Loucy (cell line): ENCODE results near the gene GPR78.

Experiments used
- H2AFZ ChIP-seq: fragments of 200-600 bp; sonication (generic); 2 replicates; pipeline ENCODE4 v1.6.0; 2016; ENCODE audit warnings: antibody characterized with exemption, mild to moderate bottlenecking, low read length, moderate library complexity
- H3F3A ChIP-seq: fragments of 200-600 bp; 2 replicates; pipeline ENCODE4 v1.6.0; 2016; ENCODE audit warnings: antibody characterized with exemption, low read depth, mild to moderate bottlenecking
- H3K27me3 ChIP-seq: fragments of 200-600 bp; sonication (generic); 2 replicates; pipeline ENCODE4 v1.6.1; 2014; ENCODE audit warnings: low read length, mild to moderate bottlenecking; ENCODE audit not compliant: insufficient read depth, poor library complexity, severe bottlenecking
- H3K36me3 ChIP-seq: fragments of 200-600 bp; sonication (generic); 2 replicates; pipeline ENCODE4 v1.6.1; 2016; ENCODE audit warnings: low read length; ENCODE audit not compliant: insufficient read depth
- H3K4me1 ChIP-seq: fragments of 200-600 bp; sonication (generic); 2 replicates; pipeline ENCODE4 v1.5.1; 2014; ENCODE audit warnings: low read length, mild to moderate bottlenecking; ENCODE audit not compliant: insufficient read depth, poor library complexity, severe bottlenecking
- H3K4me2 ChIP-seq: fragments of 200-600 bp; sonication (generic); 2 replicates; pipeline ENCODE4 v1.6.0; 2014; ENCODE audit warnings: antibody characterized with exemption, low read length, low read depth, mild to moderate bottlenecking; ENCODE audit not compliant: poor library complexity, severe bottlenecking
- H3K4me3 ChIP-seq: fragments of 200-600 bp; sonication (generic); 2 replicates; pipeline ENCODE4 v1.5.1; 2014; ENCODE audit warnings: low read length, mild to moderate bottlenecking, mixed read lengths; ENCODE audit not compliant: poor library complexity, severe bottlenecking
- H3K79me2 ChIP-seq: fragments of 200-600 bp; sonication (generic); 2 replicates; pipeline ENCODE4 v1.6.1; 2014; ENCODE audit warnings: low read length; ENCODE audit not compliant: insufficient read depth
- H3K9ac ChIP-seq: fragments of 200-600 bp; sonication (generic); 2 replicates; pipeline ENCODE4 v1.6.0; 2014; ENCODE audit warnings: mild to moderate bottlenecking, low read depth, low read length, moderate library complexity; ENCODE audit not compliant: poor library complexity, severe bottlenecking
- H3K9me2 ChIP-seq: fragments of 200-600 bp; sonication (generic); replicated peaks from 2 replicates; pipeline ENCODE4 v1.6.1; 2016; ENCODE audit warnings: low read depth, low read length, mixed read lengths
- H3K9me3 ChIP-seq: fragments of 200-600 bp; sonication (generic); 2 replicates; pipeline ENCODE4 v1.6.1; 2014; ENCODE audit warnings: mild to moderate bottlenecking, antibody characterized with exemption, low read length, low read depth; ENCODE audit not compliant: insufficient read depth
- H4K20me1 ChIP-seq: fragments of 200-600 bp; sonication (generic); 2 replicates; pipeline ENCODE4 v1.6.0; 2014; ENCODE audit warnings: antibody characterized with exemption, low read length, mild to moderate bottlenecking; ENCODE audit not compliant: insufficient read depth, poor library complexity, severe bottlenecking
- CTCF ChIP-seq: fragments of 200-600 bp; sonication (generic); conservative IDR thresholded peaks from 2 replicates; pipeline ENCODE4 v1.5.1; 2014; ENCODE audit warnings: mild to moderate bottlenecking, antibody characterized with exemption, low read length
- EZH2phosphoT487 ChIP-seq: fragments of 200-600 bp; IDR thresholded peaks from 2 replicates; pipeline ENCODE4 v1.6.1; 2018; ENCODE audit warnings: antibody characterized with exemption, mild to moderate bottlenecking, moderate library complexity, borderline replicate concordance

Gene GPR78

GRCh38 chr4:8550691-8551090 is 29.5 kb upstream of the GPR78 start:
- Histone ChIP-seq H3F3A (no peaks in the 10 kb centered on the region), H3K36me3 (no peaks in the 10 kb centered on the region), H2AFZ (no peak overlapping the region), H3K4me1 (no peaks in the 10 kb centered on the region), H4K20me1 (no peaks in the 10 kb centered on the region), H3K4me2 (no peak overlapping the region), H3K79me2 (no peaks in the 10 kb centered on the region), H3K4me3 (no peak overlapping the region), H3K9ac (no peak overlapping the region), H3K9me3 (peaks cover 8% of the 10 kb centered on the region; the same call in 1 of the 2 replicates), H3K9me2 (no peaks in the 10 kb centered on the region), H3K27me3 (no peaks in the 10 kb centered on the region)
- TF ChIP-seq CTCF (no peak), EZH2phosphoT487 (no peak)

GRCh38 chr4:8552024-8552423 is 28.2 kb upstream of the GPR78 start:
- Histone ChIP-seq H3K9me3 (peaks cover 8% of the 10 kb centered on the region; the same call in 1 of the 2 replicates), H3K9ac (no peak overlapping the region), H3K9me2 (no peaks in the 10 kb centered on the region), H3K36me3 (no peaks in the 10 kb centered on the region), H3K27me3 (no peaks in the 10 kb centered on the region), H2AFZ (no peak overlapping the region), H3K4me3 (no peak overlapping the region), H4K20me1 (no peaks in the 10 kb centered on the region), H3K4me2 (no peak overlapping the region), H3K4me1 (no peaks in the 10 kb centered on the region), H3K79me2 (no peaks in the 10 kb centered on the region), H3F3A (no peaks in the 10 kb centered on the region)
- no peak for TF ChIP-seq CTCF
- no peak for TF ChIP-seq EZH2phosphoT487

- TF ChIP-seq CTCF (no peak), EZH2phosphoT487 (no peak)
Measured at GRCh38 chr4:8552581-8553205, 27.5 kb upstream of the GPR78 start.

More at GRCh38 chr4:8552581-8553205, 27.5 kb upstream of the GPR78 start:
- Histone ChIP-seq H3K9me3 (peaks cover 4% of the 10 kb centered on the region; the same call in 1 of the 2 replicates), H3F3A (no peaks in the 10 kb centered on the region), H3K4me3 (no peak overlapping the region), H3K36me3 (no peaks in the 10 kb centered on the region), H3K79me2 (no peaks in the 10 kb centered on the region), H3K9ac (no peak overlapping the region), H3K4me1 (no peaks in the 10 kb centered on the region), H3K9me2 (no peaks in the 10 kb centered on the region), H3K4me2 (no peak overlapping the region), H4K20me1 (no peaks in the 10 kb centered on the region), H2AFZ (no peak overlapping the region), H3K27me3 (no peaks in the 10 kb centered on the region)
